ENCODE results near the gene PHYKPL.

- TF ChIP-seq POLR2AphosphoS5 (IDR thresholded peaks at IDR 0.05; ENCODE audit: low read depth, low read length) (no peak), REST (IDR thresholded peaks at IDR 0.05; ENCODE audit: insufficient read depth in 1 of 2, low read depth in 2 of 2, low read length in 2 of 2) (no peak)
Observed at GRCh38 chr5:178218827-178219226, 13.8 kb downstream of the PHYKPL start.

Measured in PFSK-1 (cell line).